HCT116 (cell line): ENCODE data around the gene SLC5A5. TPM values are rescaled to one million over a fixed set of nuclear protein-coding genes. Genes with fewer than 3 reads are reported as not detected.

Experiments
- ATAC-seq: fragments of 200-7000 bp; cut with Tn5 transposase; 2 replicates; pipeline ENCODE4 v1.9.1; 2020; ENCODE audit warnings: mild to moderate bottlenecking, moderate library complexity
- BruUV-seq: library from RNA; stranded (reverse); fragments of 400-500 nt; replicated peaks from 2 replicates; lab custom pipeline; 2021; lab: Mats Ljungman, UMichigan
- CTCF ChIA-PET: fragments of 300-600 bp; sonication (Branson Sonifier 250); formaldehyde crosslinking; loops from one replicate; lab custom pipeline; 2021; ENCODE audit warnings: antibody characterized with exemption; lab: Charles Lee
- POLR2A ChIA-PET: fragments of 300-600, 350-600 bp; sonication (Branson Sonifier 250); formaldehyde crosslinking; loops from one replicate; lab custom pipeline; 2021; ENCODE audit warnings: antibody characterized with exemption; lab: Charles Lee
- RAD21 ChIA-PET, 2 experiments: fragments of 300-600 bp; sonication (Branson Sonifier 250); formaldehyde crosslinking; loops; one replicate each; lab custom pipeline; 2023; ENCODE audit warnings: low total read pairs in 2 of 2; ENCODE audit not compliant: uncharacterized antibody in 2 of 2, unreplicated experiment in 2 of 2, low non-redundant PET in 1 of 2; lab: Charles Lee
- DNase-seq: peaks from one replicate; pipeline ENCODE4 v3.0.0-alpha.2; 2010; ENCODE audit warnings: low read depth, low spot score
- H2AFZ ChIP-seq: fragments of 200-600 bp; shearing (Covaris generic), sonication (generic); 2 replicates; pipeline ENCODE4 v1.6.1; 2017; ENCODE audit warnings: low read depth, mixed run types, mixed read lengths, antibody characterized with exemption, low read length; ENCODE audit not compliant: poor library complexity, severe bottlenecking
- H3K27ac ChIP-seq: 2 replicates; pipeline ENCODE4 v1.5.1; 2012; ENCODE audit warnings: low read depth, low read length
- H3K27me3 ChIP-seq: fragments of 200-600 bp; sonication (generic); 2 replicates; pipeline ENCODE4 v1.6.1; 2016; ENCODE audit warnings: mixed run types, low read length, mixed read lengths; ENCODE audit not compliant: insufficient read depth
- H3K36me3 ChIP-seq, 2 experiments: fragments of 200-500 bp in 1 of 2; fragments of 200-600 bp in 1 of 2; sonication (Bioruptor generic) in 1 of 2; sonication (generic) in 1 of 2; 2 replicates each; pipeline versions ENCODE4 v1.5.1 to v1.6.1; 2014 to 2016; ENCODE audit warnings: low read length in 2 of 2, inconsistent platforms in 1 of 2, mixed read lengths in 1 of 2, mixed run types in 1 of 2; ENCODE audit not compliant: insufficient read depth in 2 of 2, control insufficient read depth in 1 of 2
- H3K4me1 ChIP-seq, 2 experiments: fragments of 200-600 bp in 1 of 2; sonication (generic) in 1 of 2; 2 replicates each; pipeline versions ENCODE4 v1.5.1 to v1.6.1; 2012 to 2017; ENCODE audit warnings: low read length in 2 of 2, inconsistent platforms in 1 of 2, mild to moderate bottlenecking in 1 of 2, mixed read lengths in 1 of 2, mixed run types in 1 of 2, moderate library complexity in 1 of 2; ENCODE audit not compliant: insufficient read depth in 2 of 2, control insufficient read depth in 1 of 2
- H3K4me2 ChIP-seq: fragments of 200-600 bp; sonication (generic); 2 replicates; pipeline ENCODE4 v1.6.1; 2017; ENCODE audit warnings: mixed run types, low read length, mixed read lengths
- H3K4me3 ChIP-seq, 2 experiments: fragments of 200-600 bp in 1 of 2; sonication (generic) in 1 of 2; replicated peaks in 1 of 2; 2 replicates each; pipeline ENCODE4 v1.5.1; 2011 to 2016; ENCODE audit warnings: low read length in 2 of 2, control low read depth in 1 of 2, low read depth in 1 of 2, mild to moderate bottlenecking in 1 of 2, mixed read lengths in 1 of 2, mixed run types in 1 of 2
- H3K79me2 ChIP-seq: fragments of 200-600 bp; sonication (generic); 2 replicates; pipeline ENCODE4 v1.6.1; 2017; ENCODE audit warnings: mild to moderate bottlenecking, mixed run types, low read length, moderate library complexity, mixed read lengths; ENCODE audit not compliant: insufficient read depth
- H3K9ac ChIP-seq: fragments of 200-600 bp; sonication (generic); 2 replicates; pipeline ENCODE4 v1.6.1; 2016; ENCODE audit warnings: low read length, mixed read lengths
- H3K9me2 ChIP-seq: fragments of 200-600 bp; sonication (generic), shearing (Covaris generic); 2 replicates; pipeline ENCODE4 v1.6.1; 2017; ENCODE audit warnings: mixed run types, mild to moderate bottlenecking, moderate library complexity; ENCODE audit not compliant: insufficient read depth
- H3K9me3 ChIP-seq, 2 experiments: fragments of 200-500 bp in 1 of 2; fragments of 200-600 bp in 1 of 2; sonication (Bioruptor generic) in 1 of 2; sonication (generic) in 1 of 2; 2 replicates each; pipeline ENCODE4 v1.6.1; 2014 to 2017; ENCODE audit warnings: low read length in 2 of 2, mixed read lengths in 2 of 2, inconsistent platforms in 1 of 2, low read depth in 1 of 2, mild to moderate bottlenecking in 1 of 2, mixed run types in 1 of 2, moderate library complexity in 1 of 2; ENCODE audit not compliant: control insufficient read depth in 1 of 2, insufficient read depth in 1 of 2
- H4K20me1 ChIP-seq: fragments of 200-600 bp; sonication (generic), shearing (Covaris generic); 2 replicates; pipeline ENCODE4 v1.6.1; 2017; ENCODE audit warnings: mixed run types, mild to moderate bottlenecking, moderate library complexity; ENCODE audit not compliant: insufficient read depth
- CEBPB ChIP-seq: IDR thresholded peaks from 2 replicates; pipeline ENCODE4 v1.6.1; 2012; ENCODE audit warnings: low read depth
- EGR1 ChIP-seq: IDR thresholded peaks from 2 replicates; pipeline ENCODE4 v1.6.1; 2012; ENCODE audit warnings: low read depth
- ELF1 ChIP-seq: IDR thresholded peaks from 2 replicates; pipeline ENCODE4 v1.6.1; 2012; ENCODE audit warnings: low read depth, borderline replicate concordance
- POLR2A ChIP-seq: IDR thresholded peaks from 2 replicates; pipeline ENCODE4 v1.7.0; 2011; ENCODE audit warnings: borderline replicate concordance; ENCODE audit not compliant: insufficient read depth, insufficient read length; ENCODE audit errors: extremely low read depth
- REST ChIP-seq: IDR thresholded peaks from 2 replicates; pipeline ENCODE4 v1.6.1; 2012; ENCODE audit warnings: low read depth
- ZFX ChIP-seq: fragments of 450-650 bp; IDR thresholded peaks from 2 replicates; pipeline ENCODE4 v1.6.1; 2017
- intact Hi-C: fragments of 100-400 bp; cut with micrococcal nuclease; formaldehyde crosslinking; loops from 2 replicates; pipeline ENCODE4 v1.10.0; 2022
- total RNA-seq: library from RNA; stranded (reverse); gene quantifications from one replicate; pipeline ENCODE4 v1.2.1, GENCODE V29; 2021; ENCODE audit not compliant: unreplicated experiment
- TF ChIP-seq, protein P1 (sequence below): IDR thresholded peaks from 2 replicates; pipeline ENCODE4 v1.6.1; 2011; ENCODE audit warnings: mild to moderate bottlenecking, low read length, moderate library complexity; ENCODE audit not compliant: insufficient replicate concordance; ENCODE audit errors: extremely low read depth

The SLC5A5 gene
- total RNA-seq, 1 experiment from 2014 or later, result 0.59 TPM

DNA sequence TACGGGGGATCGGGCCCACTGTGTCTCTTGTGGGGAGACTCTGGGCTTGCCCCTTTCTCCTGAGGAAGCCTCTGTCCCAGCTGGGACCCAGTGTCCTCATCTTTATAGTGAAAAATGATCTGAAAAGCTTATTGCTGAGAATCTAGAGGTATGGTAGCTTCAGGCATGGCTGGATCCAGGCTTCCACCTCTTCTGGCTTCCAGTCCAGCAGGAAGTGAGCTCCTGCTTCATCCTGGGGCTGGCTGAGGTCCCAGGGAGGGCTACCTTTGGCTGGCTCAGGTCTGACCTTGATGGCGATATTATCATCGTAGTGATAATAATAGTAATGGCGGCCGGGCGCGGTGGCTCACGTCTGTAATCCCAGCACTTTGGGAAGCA lies 3.0 kb downstream of the SLC5A5 start:
- ChIA-PET CTCF (no interaction called here), POLR2A (no interaction called here)
- Histone ChIP-seq H3K4me3 (no peak overlapping the region; a peak in 1 of 4 replicates), H3K79me2 (no peaks in the 10 kb centered on the region), H2AFZ (peak overlapping the region; percentile 67)
- BruUV-seq, result no TSS peak
- intact Hi-C loops, result no loop called here
- TF ChIP-seq ZFX (no peak), REST (no peak), POLR2A (no peak), CEBPB (no peak), ELF1 (no peak), EGR1 (no peak)
- TF ChIP-seq, protein P1, sequence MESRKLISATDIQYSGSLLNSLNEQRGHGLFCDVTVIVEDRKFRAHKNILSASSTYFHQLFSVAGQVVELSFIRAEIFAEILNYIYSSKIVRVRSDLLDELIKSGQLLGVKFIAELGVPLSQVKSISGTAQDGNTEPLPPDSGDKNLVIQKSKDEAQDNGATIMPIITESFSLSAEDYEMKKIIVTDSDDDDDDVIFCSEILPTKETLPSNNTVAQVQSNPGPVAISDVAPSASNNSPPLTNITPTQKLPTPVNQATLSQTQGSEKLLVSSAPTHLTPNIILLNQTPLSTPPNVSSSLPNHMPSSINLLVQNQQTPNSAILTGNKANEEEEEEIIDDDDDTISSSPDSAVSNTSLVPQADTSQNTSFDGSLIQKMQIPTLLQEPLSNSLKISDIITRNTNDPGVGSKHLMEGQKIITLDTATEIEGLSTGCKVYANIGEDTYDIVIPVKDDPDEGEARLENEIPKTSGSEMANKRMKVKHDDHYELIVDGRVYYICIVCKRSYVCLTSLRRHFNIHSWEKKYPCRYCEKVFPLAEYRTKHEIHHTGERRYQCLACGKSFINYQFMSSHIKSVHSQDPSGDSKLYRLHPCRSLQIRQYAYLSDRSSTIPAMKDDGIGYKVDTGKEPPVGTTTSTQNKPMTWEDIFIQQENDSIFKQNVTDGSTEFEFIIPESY, result no peak
- TF ChIP-seq, all 23 proteins: peak for 0
- Histone ChIP-seq H3K9me2 (no peaks in the 10 kb centered on the region), H3K4me2 (peak overlapping the region; percentile 86), H3K9ac (0 out of 2 replicates have a peak overlapping the region, but pooled peaks have one; percentile 23), H4K20me1 (no peaks in the 10 kb centered on the region), H3K4me1 (peaks cover 10 to 18% of the 10 kb centered on the region in 2 experiments), H3K9me3 (no peaks in the 10 kb centered on the region), H3K36me3 (no peaks in the 10 kb centered on the region), H3K27ac (peak overlapping the region; percentile 16; the same call in 1 of the 2 replicates), H3K27me3 (no peaks in the 10 kb centered on the region)
- RAD21 ChIA-PET, result no interaction called here
- no peak for DNase-seq
- ATAC-seq, result no peak
